Measurements from ENCODE around the gene EFCAB8.
A peak's percentile ranks its signal among the peaks of the same experiment; 100 is the strongest.

EFCAB8 gene

GRCh38 chr20:32858701-32859372, at the start of gene EFCAB8:
EFCAB8 (plus strand) TSS chr20:32858923; CDS start chr20:32863793, 4,870 bp downstream.
- no peak for DNase-seq

GRCh38 chr20:32809907-32810306, 48.8 kb upstream of the EFCAB8 start:
- DNase-seq = no peak

GRCh38 chr20:32810941-32811340, 47.8 kb upstream of the EFCAB8 start:
- no peak for DNase-seq

GRCh38 chr20:32811886-32812285, 46.8 kb upstream of the EFCAB8 start:
- no peak for DNase-seq

- DNase-seq = peak; percentile 67
These were observed 38.6 kb upstream of the EFCAB8 start for GRCh38 chr20:32819992-32820697.

GRCh38 chr20:32820698-32821377, 37.9 kb upstream of the EFCAB8 start:
- no peak for DNase-seq

GRCh38 chr20:32822225-32822624, 36.5 kb upstream of the EFCAB8 start:
- DNase-seq = no peak

GRCh38 chr20:32823078-32823477, 35.6 kb upstream of the EFCAB8 start:
- DNase-seq = no peak

GRCh38 chr20:32823737-32824588, 34.8 kb upstream of the EFCAB8 start:
- DNase-seq = no peak

GRCh38 chr20:32828029-32828680, 30.6 kb upstream of the EFCAB8 start:
- DNase-seq = no peak

- DNase-seq = no peak
These were observed 29.3 kb upstream of the EFCAB8 start for GRCh38 chr20:32829311-32830005.

- DNase-seq = no peak
These were observed 28.3 kb upstream of the EFCAB8 start for GRCh38 chr20:32830437-32830836.

GRCh38 chr20:32831982-32832381, 26.7 kb upstream of the EFCAB8 start:
- DNase-seq = no peak

- DNase-seq = no peak
These were observed 26.1 kb upstream of the EFCAB8 start for GRCh38 chr20:32832664-32833063.

GRCh38 chr20:32834972-32835371, 23.8 kb upstream of the EFCAB8 start:
- no peak for DNase-seq

GRCh38 chr20:32837157-32837556, 21.6 kb upstream of the EFCAB8 start:
- no peak for DNase-seq

GRCh38 chr20:32839227-32839981, 19.3 kb upstream of the EFCAB8 start:
- DNase-seq = no peak

- DNase-seq = no peak
These were observed 18.8 kb upstream of the EFCAB8 start for GRCh38 chr20:32839982-32840285.

GRCh38 chr20:32841174-32841573, 17.5 kb upstream of the EFCAB8 start:
- no peak for DNase-seq

- DNase-seq = no peak
These were observed 17.1 kb upstream of the EFCAB8 start for GRCh38 chr20:32841632-32842031.

Measured in DMS153 (cell line).